Body of pancreas (tissue), 4 donors: ENCODE results near the gene PLCG2.

Experiments
- CTCF ChIP-seq, 7 experiments: fragments of 450-650 bp in 4 of 7; fragments of 200-600 bp in 3 of 7; sonication (generic) in 3 of 7; IDR thresholded peaks; one replicate each; pipeline ENCODE4 v1.5.1; 2016 to 2019; ENCODE audit warnings: antibody characterized with exemption in 7 of 7
- POLR2A ChIP-seq, 3 donors: fragments of 450-650 bp; IDR thresholded peaks; one replicate each; pipeline ENCODE4 v1.6.1; 2016; ENCODE audit warnings: antibody characterized with exemption in 3 of 3, mild to moderate bottlenecking in 2 of 3

- TF ChIP-seq CTCF (IDR thresholded peaks at IDR 0.05) = no peak
- TF ChIP-seq POLR2A (IDR thresholded peaks at IDR 0.05) = no peak
Measured at GRCh38 chr16:81817296-81817695, 38.2 kb downstream of the PLCG2 start.
